ENCODE results near the gene SYNE2.
"Not testable (repeated sequence)": the region's sequence is repeated elsewhere in the genome, so short reads cannot be mapped to it uniquely, and the experiment has no call there.

Gene SYNE2

GRCh38 chr14:64035143-64035542, 182.3 kb downstream of the SYNE2 start:
- Histone ChIP-seq H3K27ac (no peak overlapping the region), H3K36me3 (peaks cover 28% of the 10 kb centered on the region), H3K27me3 (no peaks in the 10 kb centered on the region), H3K4me1 (ENCODE audit: control insufficient read depth in 1 of 2, insufficient read depth in 1 of 2, low read depth in 1 of 2, low read length in 1 of 2) (no peaks in the 10 kb centered on the region), H3K9me3 (no peaks in the 10 kb centered on the region), H3K4me3 (ENCODE audit: low read depth in 1 of 2, low read length in 1 of 2) (no peak overlapping the region)
- TF ChIP-seq CTCF (IDR thresholded peaks at IDR 0.05): no peak

GRCh38 chr14:64037869-64038745, 185.3 kb downstream of the SYNE2 start:
- not testable (repeated sequence) for H3K4me3 ChIP-seq (ENCODE audit: low read depth in 1 of 2, low read length in 1 of 2); H3K27me3 ChIP-seq; H3K4me1 ChIP-seq (ENCODE audit: control insufficient read depth in 1 of 2, insufficient read depth in 1 of 2, low read depth in 1 of 2, low read length in 1 of 2); H3K27ac ChIP-seq; H3K9me3 ChIP-seq; H3K36me3 ChIP-seq

DNA sequence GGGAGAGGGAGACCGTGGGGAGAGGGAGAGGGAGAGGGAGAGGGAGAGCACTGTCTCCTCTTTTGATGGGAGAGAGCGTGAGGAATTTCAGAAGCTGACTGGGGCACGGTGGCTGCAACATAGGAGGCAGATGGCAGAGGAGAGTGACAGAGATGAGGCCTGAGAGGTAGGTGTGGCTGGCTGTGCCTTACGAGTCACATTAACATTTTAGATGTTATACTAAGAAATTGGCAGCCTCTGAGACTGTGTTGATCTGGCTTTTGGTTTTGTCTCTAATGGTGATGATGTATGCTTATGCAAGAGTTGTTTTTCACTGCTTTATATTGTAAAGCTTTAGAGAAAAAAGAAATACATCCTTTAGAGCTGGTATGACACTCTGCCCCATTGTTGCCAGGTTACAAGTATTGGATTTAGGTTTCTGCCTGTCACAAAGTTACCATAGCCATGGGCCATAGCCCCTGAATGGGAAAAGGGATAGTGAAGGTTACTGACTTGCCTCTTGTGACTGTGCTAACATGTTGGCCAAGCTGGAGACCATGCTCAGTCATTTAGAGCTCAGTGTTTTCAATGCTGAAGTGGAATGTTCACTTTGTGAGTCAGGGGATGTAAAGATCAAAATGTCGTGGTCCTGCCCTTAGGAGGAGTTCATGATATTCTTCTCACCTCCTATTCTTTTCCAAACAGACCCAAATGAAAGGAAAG, 186.2 kb downstream of the SYNE2 start:
- H3K9me3 ChIP-seq: no peaks in the 10 kb centered on the region
- H3K27ac ChIP-seq: no peak overlapping the region
- no peaks in the 10 kb centered on the region for H3K4me1 ChIP-seq (ENCODE audit: control insufficient read depth in 1 of 2, insufficient read depth in 1 of 2, low read depth in 1 of 2, low read length in 1 of 2)
- TF ChIP-seq CTCF (IDR thresholded peaks at IDR 0.05): no peak
- no peaks in the 10 kb centered on the region for H3K36me3 ChIP-seq
- no peaks in the 10 kb centered on the region for H3K27me3 ChIP-seq
- no peak overlapping the region for H3K4me3 ChIP-seq (ENCODE audit: low read depth in 1 of 2, low read length in 1 of 2)

- H3K4me3 ChIP-seq (ENCODE audit: low read depth in 1 of 2, low read length in 1 of 2): no peak overlapping the region
- H3K27ac ChIP-seq: no peak overlapping the region
- H3K27me3 ChIP-seq: no peaks in the 10 kb centered on the region
- no peaks in the 10 kb centered on the region for H3K36me3 ChIP-seq
- H3K4me1 ChIP-seq (ENCODE audit: control insufficient read depth in 1 of 2, insufficient read depth in 1 of 2, low read depth in 1 of 2, low read length in 1 of 2): no peaks in the 10 kb centered on the region
- no peaks in the 10 kb centered on the region for H3K9me3 ChIP-seq
- TF ChIP-seq CTCF (IDR thresholded peaks at IDR 0.05): no peak
These were observed 187.2 kb downstream of the SYNE2 start for GRCh38 chr14:64040044-64040443.

DNA sequence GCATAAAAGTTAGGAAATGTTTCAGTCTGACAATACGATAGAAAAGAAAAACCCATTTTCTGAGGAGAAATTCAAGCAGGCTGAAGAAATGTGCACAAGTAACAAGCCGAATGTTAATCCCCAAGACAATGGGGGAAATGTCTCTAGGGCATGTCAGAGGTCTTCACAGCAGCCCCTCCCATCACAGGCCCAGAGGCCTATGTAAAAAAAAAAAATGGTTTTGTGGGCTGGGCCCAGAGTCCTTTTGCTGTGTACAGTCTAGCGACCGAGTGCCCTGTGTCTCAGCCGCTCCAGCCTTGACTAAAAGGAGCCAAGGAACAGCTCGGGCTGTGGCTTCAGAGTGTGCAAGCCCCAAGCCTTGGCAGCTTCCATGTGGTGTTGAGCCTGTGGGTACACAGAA, 190.5 kb downstream of the SYNE2 start:
- not testable (repeated sequence) for H3K9me3 ChIP-seq; H3K4me1 ChIP-seq (ENCODE audit: control insufficient read depth in 1 of 2, insufficient read depth in 1 of 2, low read depth in 1 of 2, low read length in 1 of 2); H3K27ac ChIP-seq; H3K27me3 ChIP-seq; H3K4me3 ChIP-seq (ENCODE audit: low read depth in 1 of 2, low read length in 1 of 2)
- H3K36me3 ChIP-seq: peaks cover 14% of the 10 kb centered on the region

DNA sequence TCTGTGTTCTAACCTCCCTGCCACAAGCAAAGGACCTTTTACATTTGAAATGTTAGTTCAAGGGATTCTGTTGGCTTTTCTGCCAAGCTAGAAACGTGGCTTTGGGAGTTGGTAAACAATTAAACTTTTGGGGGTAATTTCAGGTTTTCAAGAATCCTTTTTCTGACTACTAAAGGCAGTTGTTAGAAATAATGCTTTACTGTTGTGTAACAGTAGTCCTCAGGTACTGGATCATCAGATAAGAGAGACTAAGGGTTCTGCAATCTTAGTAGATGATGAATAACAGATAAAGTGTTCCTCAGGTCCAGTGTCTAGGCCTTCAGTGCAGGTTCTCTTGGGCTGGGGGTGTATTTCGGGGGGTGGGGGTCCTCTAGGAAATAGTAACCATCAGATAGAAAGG, 192.3 kb downstream of the SYNE2 start:
- Histone ChIP-seq H3K27ac (no peak overlapping the region), H3K27me3 (no peaks in the 10 kb centered on the region), H3K4me3 (ENCODE audit: low read depth in 1 of 2, low read length in 1 of 2) (no peak overlapping the region), H3K9me3 (no peaks in the 10 kb centered on the region), H3K4me1 (ENCODE audit: control insufficient read depth in 1 of 2, insufficient read depth in 1 of 2, low read depth in 1 of 2, low read length in 1 of 2) (no peaks in the 10 kb centered on the region), H3K36me3 (peaks cover 25% of the 10 kb centered on the region)
- TF ChIP-seq CTCF (IDR thresholded peaks at IDR 0.05): no peak
